ENCODE data around the gene AVPR2.

- TF ChIP-seq CTCF (IDR thresholded peaks at IDR 0.05) (no peak), ZFX (IDR thresholded peaks at IDR 0.05; ENCODE audit: borderline replicate concordance) (no peak)
Observed at GRCh38 chrX:153945956-153946943, 41.8 kb downstream of the AVPR2 start.

Data from 22Rv1 (cell line).